Lung microvascular endothelial cell (primary cell): ENCODE data around the gene AUNIP. TPM values are rescaled to one million over a fixed set of nuclear protein-coding genes. Genes with fewer than 3 reads are reported as not detected.

ENCODE experiments used
- DNase-seq, 2 donors: peaks; one replicate each; pipeline versions ENCODE4 v3.0.0 to v3.0.0-alpha.2; 2010; ENCODE audit warnings: low read depth in 2 of 2
- total RNA-seq: library from RNA; depleted of rRNA; stranded (reverse); fragments of >200 nt; gene quantifications from 2 replicates; pipeline ENCODE4 v1.2.1, GENCODE V29; 2014

AUNIP gene, protein sequence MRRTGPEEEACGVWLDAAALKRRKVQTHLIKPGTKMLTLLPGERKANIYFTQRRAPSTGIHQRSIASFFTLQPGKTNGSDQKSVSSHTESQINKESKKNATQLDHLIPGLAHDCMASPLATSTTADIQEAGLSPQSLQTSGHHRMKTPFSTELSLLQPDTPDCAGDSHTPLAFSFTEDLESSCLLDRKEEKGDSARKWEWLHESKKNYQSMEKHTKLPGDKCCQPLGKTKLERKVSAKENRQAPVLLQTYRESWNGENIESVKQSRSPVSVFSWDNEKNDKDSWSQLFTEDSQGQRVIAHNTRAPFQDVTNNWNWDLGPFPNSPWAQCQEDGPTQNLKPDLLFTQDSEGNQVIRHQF
- 0.60 and 2.0 TPM in 2 replicates for total RNA-seq

DNA sequence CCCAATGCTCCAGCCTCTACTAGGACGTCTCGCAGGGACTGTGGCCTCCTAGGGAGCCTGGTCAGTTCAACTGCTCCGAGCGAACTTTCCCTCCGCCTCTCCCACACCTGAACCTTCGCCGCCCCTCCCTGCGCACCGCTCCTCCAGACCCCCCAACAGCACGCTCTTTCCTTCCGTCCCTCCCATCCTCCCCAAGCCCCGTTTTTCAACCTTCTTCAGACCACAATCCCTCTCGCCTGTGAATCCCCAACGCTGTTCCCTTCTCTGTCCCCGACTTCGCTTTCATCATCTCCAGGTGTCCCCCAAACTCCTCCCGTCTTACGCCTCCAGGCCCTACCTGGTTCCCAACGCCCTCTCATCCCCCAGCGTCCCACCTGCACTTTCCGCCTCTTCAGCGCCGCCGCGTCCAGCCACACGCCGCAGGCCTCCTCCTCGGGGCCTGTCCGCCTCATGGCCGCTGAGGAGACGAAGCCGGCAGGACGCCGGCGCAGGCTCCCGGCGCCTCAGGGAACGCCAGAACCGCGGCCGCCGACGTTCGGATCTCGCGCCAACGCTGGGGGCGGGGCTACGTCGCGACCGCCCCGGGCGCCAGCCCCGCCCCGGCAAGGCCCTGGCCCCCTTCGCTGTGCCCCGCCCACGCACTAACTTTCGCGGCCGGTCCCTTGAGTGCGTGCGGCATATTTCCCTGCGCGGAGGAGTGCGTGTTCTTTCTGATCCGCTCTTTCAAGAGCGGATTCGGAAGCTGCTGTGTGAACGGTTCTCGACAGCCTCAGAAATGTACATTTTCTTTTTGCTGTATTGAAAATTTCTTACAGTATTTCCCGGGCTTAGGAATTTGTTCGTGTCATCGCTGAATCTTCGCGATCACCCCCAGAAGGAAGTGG, at the start of gene AUNIP:
Gene AUNIP, minus strand, starts transcription at position 552 of the 884 bp plus-strand sequence. Its CDS starts 100 bp downstream, at position 452.
- DNase-seq = peak; percentile 83 to 85

DNA sequence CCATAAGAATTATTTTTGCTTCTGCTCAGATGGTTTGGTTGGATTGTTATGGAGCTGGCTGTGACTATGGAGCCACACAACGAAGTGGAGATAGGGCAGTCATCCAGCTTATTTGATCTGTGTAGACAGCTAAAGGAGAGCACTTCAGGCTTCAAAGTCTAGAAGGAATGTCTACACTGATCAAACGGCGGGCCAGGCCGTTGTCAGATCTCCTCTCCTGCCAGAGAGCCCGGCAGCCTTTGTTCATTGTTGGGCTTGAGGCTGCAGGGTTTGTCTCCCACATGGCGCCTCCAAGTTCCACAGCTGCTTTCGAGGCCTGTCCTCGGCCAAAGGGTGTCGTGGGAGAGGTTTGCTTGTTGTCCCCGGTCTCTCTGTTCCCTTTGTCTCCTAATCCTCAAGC, 49.8 kb upstream of the AUNIP start:
- no peak for DNase-seq

DNA sequence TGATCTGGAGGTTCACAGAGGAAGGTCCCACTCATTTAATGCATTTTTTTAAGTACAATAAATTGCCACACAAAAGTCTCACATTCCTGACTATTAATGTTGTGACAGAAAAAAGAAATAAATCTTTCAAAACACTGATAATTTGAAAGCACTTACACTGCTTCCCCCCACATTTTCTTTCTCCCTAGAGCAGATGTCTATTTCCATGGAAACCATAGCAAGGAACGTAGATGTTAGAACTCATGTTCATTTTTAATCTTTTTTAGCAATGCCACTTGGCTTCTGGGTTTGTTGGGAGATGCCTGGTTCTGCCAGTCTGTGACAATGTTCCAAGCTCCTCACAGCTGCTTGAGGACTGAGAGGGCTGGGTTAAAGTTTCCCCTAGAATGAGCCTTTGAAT, 48.9 kb upstream of the AUNIP start:
- no peak for DNase-seq

- DNase-seq = no peak
Observed at GRCh38 chr1:25907601-25908000, 48.3 kb upstream of the AUNIP start.

GRCh38 chr1:25906644-25907300, 47.5 kb upstream of the AUNIP start:
- no peak for DNase-seq

GRCh38 chr1:25905680-25906643, 46.7 kb upstream of the AUNIP start, which contains the start of gene STMN1:
Gene STMN1, minus strand, starts transcription at chr1:25906419. Its CDS starts 1,743 bp downstream, at chr1:25904676.
- DNase-seq = peak; percentile 91 to 96

DNA sequence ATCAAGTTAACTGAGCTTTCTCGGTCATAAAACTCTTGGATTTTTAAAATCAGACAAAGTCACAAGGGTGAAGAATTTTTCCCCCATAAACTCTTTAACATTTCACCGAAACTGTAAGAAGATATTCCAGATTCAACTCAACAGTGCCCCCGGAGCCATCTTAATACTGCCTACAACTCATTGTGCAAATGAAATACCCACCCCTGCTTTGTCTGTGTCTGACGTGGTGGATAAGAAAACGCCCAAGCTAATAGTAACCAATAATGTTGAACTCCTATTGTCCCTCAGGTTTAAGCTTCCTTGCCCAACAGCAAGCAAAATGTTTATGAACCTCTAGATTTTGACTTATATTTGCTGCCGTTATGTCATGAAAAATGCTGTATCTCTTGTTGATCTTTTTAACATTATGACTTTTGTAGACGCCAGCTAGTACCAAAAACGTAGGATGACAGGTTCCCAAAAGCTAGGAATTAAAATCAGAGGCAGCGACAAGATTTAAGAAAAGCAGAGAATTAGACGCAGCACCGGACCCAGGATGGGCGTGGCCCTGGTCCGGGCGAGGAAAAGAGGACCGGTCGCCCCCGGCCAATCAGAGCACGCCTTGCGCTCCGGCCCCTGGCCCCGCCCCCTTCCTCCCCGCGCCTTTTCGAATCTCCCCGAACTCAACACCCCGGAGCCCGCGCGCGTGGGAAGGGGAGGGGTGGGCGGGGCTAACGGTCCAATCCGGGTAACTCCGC, 45.9 kb upstream of the AUNIP start:
- DNase-seq = peak; percentile 91

- no peak for DNase-seq
Observed at GRCh38 chr1:25903986-25904385, 44.7 kb upstream of the AUNIP start.

DNA sequence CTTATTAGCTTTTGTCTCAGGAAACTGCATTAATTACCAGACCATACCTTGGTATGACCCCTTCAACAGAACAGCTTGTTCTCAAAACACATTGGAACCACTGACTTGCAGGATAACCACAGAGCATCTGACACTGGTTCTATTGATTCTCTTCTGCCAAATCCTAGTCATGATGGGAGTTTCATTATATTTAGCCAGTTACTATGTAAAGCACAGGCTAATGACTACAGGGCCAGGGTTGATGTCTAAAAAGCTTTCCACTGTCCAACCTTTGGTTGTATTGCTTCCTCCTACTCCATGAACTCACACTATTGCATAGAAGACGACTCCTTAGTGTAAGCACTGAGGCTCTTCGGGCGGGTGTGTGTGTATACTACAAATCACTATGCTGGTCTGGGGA, 43.2 kb upstream of the AUNIP start:
- no peak for DNase-seq

DNA sequence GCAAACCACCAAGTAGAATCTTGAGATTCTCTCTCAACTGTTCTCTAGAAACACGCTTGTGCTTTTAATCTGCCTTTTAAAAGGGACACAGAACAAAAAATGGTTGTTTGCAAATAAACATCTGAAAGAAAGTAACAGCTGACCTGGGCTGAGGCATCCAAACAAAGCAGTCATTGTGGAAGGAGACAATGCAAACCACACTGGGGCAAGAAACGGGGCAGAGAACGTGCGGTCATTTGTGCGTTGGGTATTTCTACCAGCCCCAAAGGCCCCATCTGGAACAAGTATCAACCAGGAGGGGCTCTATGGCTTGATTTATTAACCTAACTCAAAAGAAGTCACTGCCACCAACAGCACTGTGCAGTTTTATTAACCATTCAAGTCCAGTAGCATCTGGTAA, 41.0 kb upstream of the AUNIP start:
- DNase-seq = no peak

- no peak for DNase-seq
Observed at GRCh38 chr1:25899792-25900191, 40.5 kb upstream of the AUNIP start.

- no peak for DNase-seq
Observed at GRCh38 chr1:25898223-25899015, 39.2 kb upstream of the AUNIP start.

DNA sequence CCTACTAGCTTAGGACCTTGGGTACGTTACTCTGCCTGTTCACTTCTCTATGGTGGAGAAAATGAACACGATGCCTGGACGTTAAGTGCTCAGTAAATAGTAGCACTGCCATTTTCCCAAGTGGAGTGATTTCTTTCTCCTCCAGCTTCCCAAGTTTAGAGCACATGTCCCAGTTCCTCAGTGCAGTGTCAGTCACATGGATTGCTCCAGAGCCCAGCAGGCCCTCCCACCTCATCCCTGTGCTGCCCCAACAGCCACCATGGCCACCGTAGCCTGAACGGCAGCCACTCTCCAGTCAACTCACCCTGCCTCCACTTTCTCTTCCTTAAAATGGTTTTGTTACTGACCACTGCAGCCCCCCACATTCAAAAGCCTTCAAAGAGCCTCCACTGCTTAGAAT, 38.5 kb upstream of the AUNIP start:
- DNase-seq = no peak

- peak in 1 of 2 donors; percentile 54 for DNase-seq
Observed at GRCh38 chr1:25896266-25896665, 37.0 kb upstream of the AUNIP start.

- peak; percentile 94 to 95 for DNase-seq
Observed at GRCh38 chr1:25895365-25895990, 36.2 kb upstream of the AUNIP start.

DNA sequence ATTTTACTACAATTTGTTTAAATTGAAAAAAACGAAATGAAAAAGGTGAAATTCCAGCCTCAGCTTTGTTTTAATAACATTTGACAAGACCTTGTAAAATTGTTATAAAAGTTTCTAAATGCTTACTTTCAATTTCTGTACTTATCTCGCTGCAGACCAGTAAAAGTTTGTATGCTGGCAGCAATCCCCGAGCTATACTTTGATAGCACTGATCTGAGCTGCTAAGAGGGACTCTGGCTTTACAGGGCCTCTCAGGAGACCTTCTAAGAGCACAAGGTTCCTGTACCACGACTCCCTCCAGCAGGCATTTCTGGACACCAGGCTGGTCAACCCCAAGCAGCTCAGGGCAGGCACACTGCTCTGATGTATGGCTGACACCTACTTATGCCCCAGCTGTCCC, 33.9 kb upstream of the AUNIP start:
- DNase-seq = no peak

DNA sequence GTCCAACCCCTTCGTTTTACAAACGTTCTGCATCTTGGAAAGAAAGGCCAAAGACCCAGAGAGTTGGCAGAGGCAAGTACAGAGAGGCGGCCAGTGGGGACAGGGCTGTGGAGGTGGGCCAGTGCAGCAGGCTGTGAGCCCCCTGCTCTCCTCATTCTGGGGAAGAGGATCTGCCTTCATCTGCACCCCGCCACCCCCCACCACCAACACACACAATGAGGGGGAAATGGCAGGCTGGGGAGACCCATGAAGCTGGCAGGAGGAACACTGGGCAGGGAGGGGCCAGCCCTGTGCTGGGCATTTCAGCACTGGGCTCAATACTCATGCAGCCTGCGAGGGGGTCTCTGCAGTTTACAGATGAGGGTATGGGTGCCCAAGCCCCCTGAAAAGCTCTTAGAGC, 32.3 kb upstream of the AUNIP start:
- no peak for DNase-seq

GRCh38 chr1:25890239-25891034, 31.2 kb upstream of the AUNIP start:
- no peak for DNase-seq
